Adrenal gland (tissue), 5 donors: ENCODE results near the gene EDEM1.

Experiments used
- POLR2A ChIP-seq, 2 donors: fragments of 450-650 bp; IDR thresholded peaks; one replicate each; pipeline ENCODE4 v1.6.1; 2017; ENCODE audit warnings: antibody characterized with exemption in 2 of 2, mild to moderate bottlenecking in 2 of 2, moderate library complexity in 1 of 2
- TF ChIP-seq, protein P1 (sequence below), 6 experiments: fragments of 450-650 bp in 4 of 6; fragments of 200-600 bp in 2 of 6; sonication (generic) in 1 of 6; IDR thresholded peaks; 1 replicate in 5 of 6; 2 replicates in 1 of 6; pipeline versions ENCODE4 v1.5.1 to v1.8.0; 2016 to 2021; ENCODE audit warnings: antibody characterized with exemption in 6 of 6, mild to moderate bottlenecking in 2 of 6, moderate library complexity in 1 of 6
- donor health status: DM: no; HTN: no; CAD: no.

DNA sequence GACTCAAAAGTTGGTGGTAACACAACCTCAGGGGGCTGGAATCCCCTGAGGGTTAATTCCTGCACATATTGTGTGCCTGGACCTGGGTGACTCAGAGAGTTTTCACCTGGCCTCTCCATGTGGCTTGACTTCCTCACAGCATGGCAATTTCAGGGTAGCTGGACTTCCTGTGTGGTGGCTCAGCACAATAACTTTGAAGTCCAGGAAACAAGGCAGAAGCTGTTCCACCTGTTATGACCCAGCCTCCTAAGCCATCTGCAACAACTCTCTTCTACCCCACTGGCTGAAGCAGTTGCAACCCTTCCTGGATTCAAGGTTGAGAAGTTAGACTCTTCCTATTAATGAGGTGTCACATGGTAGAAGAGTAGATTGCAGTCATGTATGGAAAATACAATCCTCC is 58.4 kb downstream of the EDEM1 start:
- TF ChIP-seq, protein P1, sequence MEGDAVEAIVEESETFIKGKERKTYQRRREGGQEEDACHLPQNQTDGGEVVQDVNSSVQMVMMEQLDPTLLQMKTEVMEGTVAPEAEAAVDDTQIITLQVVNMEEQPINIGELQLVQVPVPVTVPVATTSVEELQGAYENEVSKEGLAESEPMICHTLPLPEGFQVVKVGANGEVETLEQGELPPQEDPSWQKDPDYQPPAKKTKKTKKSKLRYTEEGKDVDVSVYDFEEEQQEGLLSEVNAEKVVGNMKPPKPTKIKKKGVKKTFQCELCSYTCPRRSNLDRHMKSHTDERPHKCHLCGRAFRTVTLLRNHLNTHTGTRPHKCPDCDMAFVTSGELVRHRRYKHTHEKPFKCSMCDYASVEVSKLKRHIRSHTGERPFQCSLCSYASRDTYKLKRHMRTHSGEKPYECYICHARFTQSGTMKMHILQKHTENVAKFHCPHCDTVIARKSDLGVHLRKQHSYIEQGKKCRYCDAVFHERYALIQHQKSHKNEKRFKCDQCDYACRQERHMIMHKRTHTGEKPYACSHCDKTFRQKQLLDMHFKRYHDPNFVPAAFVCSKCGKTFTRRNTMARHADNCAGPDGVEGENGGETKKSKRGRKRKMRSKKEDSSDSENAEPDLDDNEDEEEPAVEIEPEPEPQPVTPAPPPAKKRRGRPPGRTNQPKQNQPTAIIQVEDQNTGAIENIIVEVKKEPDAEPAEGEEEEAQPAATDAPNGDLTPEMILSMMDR (IDR thresholded peaks at IDR 0.05) = no peak
- TF ChIP-seq POLR2A (IDR thresholded peaks at IDR 0.05) = no peak
